ENCODE data around the gene DUSP1. TPM values are rescaled to one million over a fixed set of nuclear protein-coding genes. Genes with fewer than 3 reads are reported as not detected.

DUSP1 gene
- total RNA-seq, 1 experiment from 2014 or later = 594 TPM

DNA sequence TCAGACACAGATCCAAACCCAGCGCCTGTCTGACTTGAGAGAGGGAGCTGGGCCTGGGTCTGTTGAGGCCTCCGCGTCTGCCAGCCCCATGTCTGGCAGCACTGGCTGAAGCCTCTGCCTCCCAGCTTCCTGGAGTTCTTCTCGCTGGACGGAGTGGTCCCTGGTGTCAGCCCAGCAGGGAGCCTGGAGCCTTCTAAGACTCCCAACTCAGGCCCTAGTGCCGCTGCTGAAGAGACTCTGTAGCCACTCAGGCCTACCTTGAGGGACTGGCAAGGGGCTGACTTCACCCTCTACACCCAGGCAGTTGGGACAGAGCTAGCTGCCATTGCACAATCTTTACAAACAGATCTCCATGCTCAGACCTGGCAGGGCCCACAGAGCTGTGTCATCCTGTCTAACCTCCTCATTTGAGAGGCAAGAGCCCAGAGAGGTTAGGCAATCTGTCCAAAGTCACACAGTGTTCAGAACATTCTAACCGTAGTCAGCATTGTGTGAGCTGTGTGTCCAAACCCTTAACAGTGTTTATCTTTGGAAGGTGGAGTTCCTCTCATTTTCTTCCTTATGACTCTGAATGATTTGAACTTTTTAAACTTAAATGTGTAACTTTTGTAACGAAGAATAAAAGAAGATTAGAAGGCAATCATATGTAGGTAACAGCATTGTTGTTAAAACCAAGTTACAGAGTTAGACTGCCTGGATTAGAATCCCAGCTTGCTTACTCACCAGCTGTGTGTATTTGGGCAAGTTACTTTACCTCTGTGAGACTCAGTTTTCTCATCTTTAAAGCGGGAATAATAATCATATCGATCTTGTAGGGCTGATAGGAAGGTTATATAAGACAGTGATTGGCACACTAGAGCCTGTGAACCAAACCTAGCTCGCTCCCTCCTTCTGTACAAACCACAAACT lies 4.6 kb upstream of the DUSP1 start:
- ChIA-PET POLR2A (interaction anchor here (0.6 to 22.0 kb wide), 21 partner anchors 7 to 1293 kb away, joined by 3 to 1263 read pairs (median 10); partner anchors contain the start of genes ATP6V0E1, DUSP1 and ERGIC1), CTCF (interaction anchor here (0.6 to 10.6 kb wide), 14 partner anchors 11 to 1107 kb away, joined by 3 to 83 read pairs (median 4); partner anchors contain the start of gene RPL26L1)
- H3K4me1 Mint-ChIP-seq (ENCODE audit: insufficient read depth, unreplicated experiment) = peaks cover 68% of the 10 kb centered on the region

DNA sequence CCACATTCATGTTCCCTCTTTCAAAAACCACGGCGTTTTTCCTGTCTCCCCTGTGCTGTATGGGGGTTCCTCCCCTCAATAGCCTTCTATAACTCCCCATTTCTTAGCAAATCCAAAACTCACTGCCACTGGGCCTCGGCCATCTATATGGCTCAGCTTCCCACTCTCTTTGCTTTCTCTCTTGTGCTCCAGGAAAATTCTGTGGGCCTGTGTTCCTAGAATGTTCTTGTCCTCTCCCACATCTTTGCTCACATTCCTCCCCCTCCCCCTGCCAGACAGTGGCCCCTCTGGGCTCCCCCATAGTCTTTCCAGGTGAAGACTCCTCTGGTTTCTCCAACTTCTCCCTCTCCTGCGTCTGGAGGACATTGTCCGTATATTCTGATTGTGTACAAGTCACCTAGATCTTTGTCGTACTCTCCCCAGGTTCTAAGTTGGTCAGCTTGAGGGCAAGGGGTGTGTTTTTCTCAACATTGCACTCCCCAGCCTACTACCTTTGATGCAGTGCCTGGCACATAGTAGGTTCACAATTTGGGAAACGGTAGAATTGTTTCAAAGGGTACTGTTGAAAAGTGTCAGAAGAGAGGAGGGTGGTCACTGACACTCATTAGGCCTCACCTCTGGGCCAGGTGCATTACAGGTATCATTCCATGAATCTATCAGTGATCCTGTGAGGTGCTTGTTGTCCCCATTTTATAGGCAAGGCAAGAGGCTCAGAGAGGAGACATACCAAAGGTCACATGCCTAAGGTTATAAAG lies 3.7 kb upstream of the DUSP1 start:
- no TSS peak for BruUV-seq (replicated peaks)
- DNase-seq (ENCODE audit: unreplicated experiment) = no peak
- intact Hi-C loops (cut with micrococcal nuclease) = no loop called here
- Mint-ChIP-seq H3K4me3 (ENCODE audit: unreplicated experiment) (peak overlapping the region; percentile 19), H3K9me3 (ENCODE audit: unreplicated experiment) (no peaks in the 10 kb centered on the region), H3K36me3 (ENCODE audit: insufficient read depth, unreplicated experiment) (peaks cover 44% of the 10 kb centered on the region), H3K4me1 (ENCODE audit: insufficient read depth, unreplicated experiment) (peaks cover 68% of the 10 kb centered on the region), H3K27me3 (ENCODE audit: insufficient read depth, unreplicated experiment) (no peaks in the 10 kb centered on the region), H3K27ac (ENCODE audit: low read depth, unreplicated experiment) (peak overlapping the region; percentile 99)
- ChIA-PET POLR2A (interaction anchor here (0.6 to 22.0 kb wide), 24 partner anchors 6 to 258 kb away, joined by 3 to 1263 read pairs (median 14); partner anchors contain the start of genes ATP6V0E1, DUSP1 and ERGIC1), CTCF (interaction anchor here (0.6 to 10.6 kb wide), 14 partner anchors 10 to 448 kb away, joined by 3 to 83 read pairs (median 4); partner anchors contain the start of gene RPL26L1)
- TF ChIP-seq CTCF (IDR thresholded peaks at IDR 0.05; ENCODE audit: unreplicated experiment) = no peak

More for the DNA sequence above, 4.6 kb upstream of the DUSP1 start:
- TSS peak; percentile 2 for BruUV-seq (replicated peaks)
- intact Hi-C loops (cut with micrococcal nuclease) = no loop called here
- Mint-ChIP-seq H3K27me3 (ENCODE audit: insufficient read depth, unreplicated experiment) (no peaks in the 10 kb centered on the region), H3K4me3 (ENCODE audit: unreplicated experiment) (peak overlapping the region; percentile 41), H3K36me3 (ENCODE audit: insufficient read depth, unreplicated experiment) (peaks cover 36% of the 10 kb centered on the region), H3K27ac (ENCODE audit: low read depth, unreplicated experiment) (peak overlapping the region; percentile 99), H3K9me3 (ENCODE audit: unreplicated experiment) (no peaks in the 10 kb centered on the region)
- TF ChIP-seq CTCF (IDR thresholded peaks at IDR 0.05; ENCODE audit: unreplicated experiment) = no peak
- DNase-seq (ENCODE audit: unreplicated experiment) = peak; percentile 100

- peak overlapping the region; percentile 98 for H3K4me3 Mint-ChIP-seq (ENCODE audit: unreplicated experiment)
- H3K27me3 Mint-ChIP-seq (ENCODE audit: insufficient read depth, unreplicated experiment) = no peaks in the 10 kb centered on the region
- no peak for DNase-seq (ENCODE audit: unreplicated experiment)
- peaks cover 54% of the 10 kb centered on the region for H3K36me3 Mint-ChIP-seq (ENCODE audit: insufficient read depth, unreplicated experiment)
- no peak for TF ChIP-seq CTCF (IDR thresholded peaks at IDR 0.05; ENCODE audit: unreplicated experiment)
- no peaks in the 10 kb centered on the region for H3K9me3 Mint-ChIP-seq (ENCODE audit: unreplicated experiment)
- ChIA-PET POLR2A (interaction anchor here (0.6 to 22.0 kb wide), 19 partner anchors 5 to 1388 kb away, joined by 3 to 1263 read pairs (median 81); partner anchors contain the start of genes ATP6V0E1, DUSP1 and ERGIC1), CTCF (interaction anchor here (0.6 to 10.6 kb wide), 17 partner anchors 11 to 288 kb away, joined by 3 to 83 read pairs (median 5); no protein-coding TSS in a partner anchor)
- BruUV-seq (replicated peaks) = no TSS peak
- peaks cover 66% of the 10 kb centered on the region for H3K4me1 Mint-ChIP-seq (ENCODE audit: insufficient read depth, unreplicated experiment)
- intact Hi-C loops (cut with micrococcal nuclease) = loop anchor here (2.0 kb wide), 1 partner anchor 283 kb away; the partner anchor contains the start of gene CREBRF
- peak overlapping the region; percentile 99 for H3K27ac Mint-ChIP-seq (ENCODE audit: low read depth, unreplicated experiment)
Measured at GRCh38 chr5:172773481-172774469, 2.8 kb upstream of the DUSP1 start.

All from MCF 10A (cell line).